H9 (cell line): Measurements from ENCODE around the gene BLMH. TPM values are rescaled to one million over a fixed set of nuclear protein-coding genes. Genes with fewer than 3 reads are reported as not detected.

ENCODE experiments used
- DNase-seq: peaks from one replicate; pipeline ENCODE4 v3.0.0-alpha.2; 2017
- H2AFZ ChIP-seq: one replicate; pipeline ENCODE4 v1.6.1; 2013; ENCODE audit warnings: mild to moderate bottlenecking, low read length, control low read depth, moderate library complexity
- H2AK5ac ChIP-seq: 2 replicates; pipeline ENCODE4 v1.6.1; 2013; ENCODE audit warnings: low read length, control low read depth, mixed read lengths; ENCODE audit not compliant: insufficient read length
- H2BK120ac ChIP-seq: one replicate; pipeline ENCODE4 v1.6.1; 2013; ENCODE audit warnings: low read depth, mild to moderate bottlenecking, low read length, control low read depth, inconsistent platforms; ENCODE audit not compliant: poor library complexity, severe bottlenecking
- H2BK12ac ChIP-seq: 2 replicates; pipeline ENCODE4 v1.6.1; 2013; ENCODE audit warnings: low read length, control low read depth, mixed read lengths, low read depth; ENCODE audit not compliant: insufficient read length
- H2BK15ac ChIP-seq: 2 replicates; pipeline ENCODE4 v1.6.1; 2013; ENCODE audit warnings: low read depth, low read length, control low read depth
- H2BK20ac ChIP-seq: one replicate; pipeline ENCODE4 v1.6.1; 2013; ENCODE audit warnings: low read depth, mild to moderate bottlenecking, low read length, control low read depth, inconsistent platforms; ENCODE audit not compliant: poor library complexity, severe bottlenecking
- H2BK5ac ChIP-seq: 2 replicates; pipeline ENCODE4 v1.6.1; 2013; ENCODE audit warnings: low read length, control low read depth, mixed read lengths; ENCODE audit not compliant: insufficient read length
- H3K14ac ChIP-seq: 2 replicates; pipeline ENCODE4 v1.6.1; 2013; ENCODE audit warnings: low read length, control low read depth; ENCODE audit not compliant: insufficient read depth
- H3K18ac ChIP-seq: 2 replicates; pipeline ENCODE4 v1.6.1; 2013; ENCODE audit warnings: low read depth, mild to moderate bottlenecking, mixed read lengths, low read length, control low read depth; ENCODE audit not compliant: insufficient read length
- H3K23ac ChIP-seq: 2 replicates; pipeline ENCODE4 v1.6.1; 2013; ENCODE audit warnings: low read length, control low read depth, mixed read lengths, low read depth; ENCODE audit not compliant: insufficient read length
- H3K23me2 ChIP-seq: 2 replicates; pipeline ENCODE4 v1.6.1; 2013; ENCODE audit warnings: low read depth, mild to moderate bottlenecking, mixed read lengths, low read length, control low read depth; ENCODE audit not compliant: insufficient read length, poor library complexity, severe bottlenecking
- H3K27ac ChIP-seq: 2 replicates; pipeline ENCODE4 v1.5.1; 2013; ENCODE audit warnings: low read length, control low read depth, mixed read lengths, low read depth; ENCODE audit not compliant: insufficient read length
- H3K27me3 ChIP-seq: 2 replicates; pipeline ENCODE4 v1.6.1; 2013; ENCODE audit warnings: low read length, control low read depth, inconsistent platforms; ENCODE audit not compliant: insufficient read depth
- H3K4ac ChIP-seq: 2 replicates; pipeline ENCODE4 v1.6.1; 2013; ENCODE audit warnings: low read depth, mild to moderate bottlenecking, control low read depth, inconsistent platforms, low read length, moderate library complexity
- H3K4me1 ChIP-seq: 2 replicates; pipeline ENCODE4 v1.6.1; 2013; ENCODE audit warnings: low read length, control low read depth, inconsistent platforms; ENCODE audit not compliant: insufficient read depth
- H3K4me2 ChIP-seq: 2 replicates; pipeline ENCODE4 v1.6.1; 2013; ENCODE audit warnings: low read length, control low read depth, mixed read lengths; ENCODE audit not compliant: insufficient read length, insufficient read depth
- H3K56ac ChIP-seq: 2 replicates; pipeline ENCODE4 v1.6.1; 2013; ENCODE audit warnings: low read depth, mild to moderate bottlenecking, mixed read lengths, low read length, control low read depth; ENCODE audit not compliant: insufficient read length
- H3K79me1 ChIP-seq: 2 replicates; pipeline ENCODE4 v1.6.1; 2013; ENCODE audit warnings: low read depth, mild to moderate bottlenecking, moderate library complexity, low read length, control low read depth, inconsistent platforms; ENCODE audit not compliant: insufficient read depth, poor library complexity, severe bottlenecking
- H3K79me2 ChIP-seq: 2 replicates; pipeline ENCODE4 v1.6.1; 2013; ENCODE audit warnings: low read length, control low read depth, inconsistent platforms; ENCODE audit not compliant: insufficient read depth
- H3K9ac ChIP-seq: 2 replicates; pipeline ENCODE4 v1.6.1; 2013; ENCODE audit warnings: low read length, control low read depth, mixed read lengths; ENCODE audit not compliant: insufficient read length; ENCODE audit errors: extremely low read depth
- H3K9me3 ChIP-seq: one replicate; pipeline ENCODE4 v1.6.1; 2013; ENCODE audit warnings: low read depth, low read length, inconsistent platforms; ENCODE audit not compliant: control insufficient read depth
- H3T11ph ChIP-seq: one replicate; pipeline ENCODE4 v1.6.1; 2013; ENCODE audit warnings: mild to moderate bottlenecking, low read length, control low read depth, inconsistent platforms
- H4K20me1 ChIP-seq: one replicate; pipeline ENCODE4 v1.6.1; 2013; ENCODE audit not compliant: control insufficient read depth, insufficient read length, insufficient read depth
- H4K5ac ChIP-seq: 2 replicates; pipeline ENCODE4 v1.6.1; 2013; ENCODE audit warnings: low read depth, mild to moderate bottlenecking, mixed read lengths, low read length, control low read depth; ENCODE audit not compliant: insufficient read length
- H4K8ac ChIP-seq: replicated peaks from 2 replicates; pipeline ENCODE4 v1.6.1; 2013; ENCODE audit warnings: low read length, control low read depth, mixed read lengths, low read depth; ENCODE audit not compliant: insufficient read length
- H4K91ac ChIP-seq: 2 replicates; pipeline ENCODE4 v1.6.1; 2013; ENCODE audit warnings: low read depth, mild to moderate bottlenecking, moderate library complexity, mixed read lengths, low read length, control low read depth; ENCODE audit not compliant: insufficient read length
- H3K27ac Mint-ChIP-seq, 3 experiments: 2 replicates in 2 of 3; 3 replicates in 1 of 3; pipeline ENCODE4 v1.8.0; 2020 to 2021; ENCODE audit warnings: mixed read lengths in 3 of 3, mild to moderate bottlenecking in 1 of 3, moderate library complexity in 1 of 3
- H3K27me3 Mint-ChIP-seq: 2 replicates; pipeline ENCODE4 v1.8.0; 2021; ENCODE audit warnings: low read depth, mild to moderate bottlenecking, moderate library complexity, mixed read lengths
- H3K36me3 Mint-ChIP-seq, 3 experiments: 2 replicates in 2 of 3; 3 replicates in 1 of 3; pipeline ENCODE4 v1.8.0; 2020 to 2021; ENCODE audit warnings: low read depth in 3 of 3, mixed read lengths in 3 of 3; ENCODE audit not compliant: insufficient read depth in 1 of 3
- H3K4me1 Mint-ChIP-seq, 2 experiments: 2 replicates each; pipeline ENCODE4 v1.8.0; 2020; ENCODE audit warnings: mixed read lengths in 2 of 2
- H3K4me3 Mint-ChIP-seq, 2 experiments: 2 replicates in 1 of 2; 3 replicates in 1 of 2; pipeline ENCODE4 v1.8.0; 2020 to 2021; ENCODE audit warnings: mild to moderate bottlenecking in 2 of 2, mixed read lengths in 2 of 2, moderate library complexity in 1 of 2
- H3K9me3 Mint-ChIP-seq, 2 experiments: 2 replicates in 1 of 2; 3 replicates in 1 of 2; pipeline ENCODE4 v1.8.0; 2020; ENCODE audit warnings: mild to moderate bottlenecking in 2 of 2, mixed read lengths in 2 of 2, moderate library complexity in 1 of 2
- CTCF ChIP-seq: fragments of 200-600 bp; sonication (generic); conservative IDR thresholded peaks from 3 replicates; pipeline ENCODE4 v1.8.0; 2021; ENCODE audit warnings: antibody characterized with exemption, mild to moderate bottlenecking
- WGBS: extraction: QIAGEN DNeasy Blood & Tissue Kit; methylation state at CpG from one replicate; pipeline ENCODE4 v1.1.7; 2013; ENCODE audit warnings: missing lambda C conversion rate, low lambda C conversion rate, mixed read lengths; ENCODE audit not compliant: insufficient read length; ENCODE audit errors: extremely low coverage; 5-methylcytosine and 5-hydroxymethylcytosine counted together
- total RNA-seq: library from RNA; stranded (reverse); gene quantifications from 2 replicates; pipeline ENCODE4 v1.2.1, GENCODE V29; 2021

BLMH gene
- total RNA-seq, 1 experiment from 2014 or later = 74.7 TPM

GRCh38 chr17:30248786-30249185 is 43.0 kb downstream of the BLMH start:
- no peaks in the 10 kb centered on the region for H3K79me2 ChIP-seq
- no peak overlapping the region for H2AFZ ChIP-seq
- Mint-ChIP-seq H3K27me3 (no peaks in the 10 kb centered on the region), H3K36me3 (peaks cover 9 to 46% (median 36%) of the 10 kb centered on the region in 3 experiments; a peak in 5 of 7 replicates), H3K27ac (peak overlapping the region in 1 of 3 experiments; percentile 13; a peak in 1 of 7 replicates), H3K9me3 (no peaks in the 10 kb centered on the region), H3K4me3 (no peak overlapping the region), H3K4me1 (no peaks in the 10 kb centered on the region)
- no peak overlapping the region for H3K23ac ChIP-seq
- H3K4me2 ChIP-seq = no peak overlapping the region
- H3K4ac ChIP-seq = no peak overlapping the region
- H2AK5ac ChIP-seq = no peak overlapping the region
- no peak overlapping the region for H2BK15ac ChIP-seq
- no peak overlapping the region for H2BK20ac ChIP-seq
- H2BK5ac ChIP-seq = no peak overlapping the region
- H3T11ph ChIP-seq = no peak overlapping the region
- no peak overlapping the region for H3K9ac ChIP-seq
- no peak overlapping the region for H3K18ac ChIP-seq
- no peak overlapping the region for H4K5ac ChIP-seq
- H4K20me1 ChIP-seq = no peaks in the 10 kb centered on the region
- no peak overlapping the region for H3K14ac ChIP-seq
- no peaks in the 10 kb centered on the region for H3K79me1 ChIP-seq
- no peaks in the 10 kb centered on the region for H3K9me3 ChIP-seq
- no peak for DNase-seq
- H2BK12ac ChIP-seq = no peak overlapping the region
- no peak overlapping the region for H3K27ac ChIP-seq
- H3K23me2 ChIP-seq = no peaks in the 10 kb centered on the region
- no peak overlapping the region for H4K91ac ChIP-seq
- H2BK120ac ChIP-seq = no peak overlapping the region
- no peak for TF ChIP-seq CTCF
- no peaks in the 10 kb centered on the region for H3K4me1 ChIP-seq
- H4K8ac ChIP-seq = no peak overlapping the region
- H3K27me3 ChIP-seq = no peaks in the 10 kb centered on the region
- no peak overlapping the region for H3K56ac ChIP-seq
- WGBS = no CpG with 5 or more reads among the region's 2 CpGs
